ENCODE measurements around the gene MMD.

- TF ChIP-seq CTCF (IDR thresholded peaks at IDR 0.05 in 4 of 5, conservative IDR thresholded peaks at IDR 0.05 in 1 of 5), result no peak
- TF ChIP-seq POLR2A (IDR thresholded peaks at IDR 0.05), result no peak
Observed at GRCh38 chr17:55413825-55414489, 7.7 kb downstream of the MMD start.
